Renal pelvis (tissue), 4 donors: ENCODE measurements around the gene RHCG. TPM values are rescaled to one million over a fixed set of nuclear protein-coding genes. Genes with fewer than 3 reads are reported as not detected.
A peak's percentile ranks its signal among the peaks of the same experiment; 100 is the strongest.

Source experiments
- DNase-seq: peaks from one replicate; pipeline ENCODE4 v3.0.0-alpha.2; 2013
- polyA plus RNA-seq, 3 donors: library from polyadenylated mRNA; unstranded; fragments of 120-200 nt; gene quantifications; one replicate each; pipeline ENCODE4 v1.2.1, GENCODE V29; 2013; ENCODE audit not compliant: insufficient read length in 3 of 3

Gene RHCG
- polyA plus RNA-seq, 3 donors = 1.9 to 2.5 (median 2.0) TPM

DNA sequence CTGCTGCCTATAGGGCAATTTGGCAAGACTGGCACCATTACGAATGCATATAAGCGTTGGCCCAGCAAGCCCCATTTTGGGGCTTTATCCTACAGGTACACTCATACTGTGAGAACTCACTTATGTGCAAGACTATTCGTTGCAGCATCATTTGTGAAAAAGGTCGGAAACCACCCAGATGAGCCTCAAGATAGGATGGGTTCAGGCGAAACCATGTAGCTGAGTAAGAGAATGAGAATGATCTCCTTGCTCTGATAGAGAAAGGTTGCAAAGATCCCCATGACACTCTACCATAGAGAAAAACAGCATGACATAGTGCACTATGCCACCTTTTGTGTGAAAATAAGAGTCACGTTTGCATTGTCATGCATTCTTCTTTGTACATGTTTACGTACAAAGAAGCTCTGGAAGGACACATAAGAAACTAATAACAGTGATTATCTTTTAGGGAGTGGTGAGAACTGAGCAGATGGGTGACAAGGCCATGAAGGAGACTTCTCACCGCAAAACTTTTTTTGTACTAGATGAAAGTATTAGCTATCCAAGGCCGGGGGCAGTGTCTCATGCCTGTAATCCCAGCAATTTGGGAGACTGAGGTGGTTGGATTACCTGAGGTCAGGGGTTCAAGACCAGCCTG is 50.0 kb downstream of the RHCG start:
- DNase-seq = no peak

DNA sequence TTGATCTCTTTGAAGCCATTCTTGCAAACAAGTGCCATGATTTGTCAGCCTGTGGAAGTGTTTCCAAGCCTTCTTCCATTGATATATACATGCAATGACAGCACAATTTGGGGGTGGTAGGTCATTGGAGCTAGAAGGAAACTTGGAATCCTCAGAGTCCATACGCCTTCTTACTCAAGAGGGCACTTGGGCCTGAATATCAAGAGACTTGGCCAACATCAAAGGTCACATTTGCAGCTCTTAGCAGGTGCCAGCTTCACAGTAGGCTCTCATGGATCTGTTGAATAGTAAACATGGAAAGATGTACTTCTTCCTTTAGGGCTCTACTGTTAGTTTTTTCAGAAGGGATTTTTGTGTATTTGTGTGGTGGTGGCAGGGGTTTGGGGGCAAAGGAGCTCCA is 50.9 kb downstream of the RHCG start:
- DNase-seq = no peak

DNA sequence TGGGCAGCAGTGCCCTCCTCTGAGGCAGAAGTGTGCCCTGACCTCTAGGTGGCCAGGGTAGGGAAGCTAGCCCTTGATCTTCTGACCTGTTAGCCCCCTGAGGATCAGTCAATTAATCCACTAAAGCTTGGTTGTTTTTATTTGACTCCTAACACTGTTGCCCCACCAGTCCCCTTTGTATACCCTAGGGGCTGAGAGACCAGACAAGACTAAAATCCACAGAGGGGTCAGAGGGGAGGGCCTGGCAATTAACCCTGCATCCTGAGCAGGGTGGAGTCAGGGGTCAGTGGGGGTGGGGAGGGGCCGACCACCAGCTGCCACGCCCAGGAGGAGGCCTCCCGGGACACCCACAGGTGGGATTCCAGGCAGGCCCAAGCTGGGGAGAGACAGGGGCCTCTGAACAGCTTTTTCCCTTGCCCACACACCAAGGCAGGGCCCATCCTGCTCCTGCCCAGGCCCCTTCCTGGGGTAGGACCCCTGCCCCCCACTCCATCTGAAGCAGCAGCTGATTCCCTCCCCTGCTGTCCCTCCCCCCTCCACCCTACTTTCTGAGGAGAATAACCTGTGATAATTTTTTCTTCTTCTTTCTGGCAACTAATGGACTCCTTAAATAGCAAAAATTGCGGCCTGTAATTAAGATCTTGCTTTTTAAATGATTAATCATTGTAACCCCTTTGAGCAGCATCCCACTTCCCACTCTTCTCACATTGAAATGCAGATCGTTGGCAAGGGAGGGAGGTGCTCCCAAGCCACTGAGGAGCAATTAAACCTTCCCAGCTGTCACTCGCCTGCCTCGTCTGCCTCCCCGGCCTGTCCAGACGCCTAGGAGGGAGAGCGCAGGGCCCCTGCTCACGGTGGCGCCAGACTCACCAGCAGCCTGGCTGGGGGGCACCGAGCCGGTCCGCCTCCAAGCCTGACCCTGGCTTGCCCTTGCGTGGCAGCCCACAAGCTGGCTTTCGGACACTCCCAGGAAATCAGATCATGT is 51.9 kb downstream of the RHCG start:
- DNase-seq = no peak

DNA sequence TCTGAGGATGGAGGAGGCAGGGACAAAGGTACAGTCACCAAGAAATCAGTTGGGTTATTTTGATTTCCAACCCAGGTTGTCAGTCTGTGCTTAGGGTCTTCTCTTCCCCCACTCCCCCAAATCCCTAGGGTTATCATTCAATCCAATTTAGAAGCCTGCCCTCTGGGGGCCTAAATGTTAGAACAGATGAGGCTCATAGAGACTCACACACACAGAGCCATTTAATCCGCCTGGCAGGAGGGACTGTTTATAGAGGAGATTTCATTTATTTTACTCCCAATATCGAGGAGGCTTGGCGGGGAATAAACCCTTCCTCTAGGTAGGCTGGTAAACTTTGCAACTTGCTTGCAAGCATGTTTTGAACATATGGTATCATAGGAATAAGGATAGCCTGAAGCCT is 52.8 kb downstream of the RHCG start:
- no peak for DNase-seq

DNA sequence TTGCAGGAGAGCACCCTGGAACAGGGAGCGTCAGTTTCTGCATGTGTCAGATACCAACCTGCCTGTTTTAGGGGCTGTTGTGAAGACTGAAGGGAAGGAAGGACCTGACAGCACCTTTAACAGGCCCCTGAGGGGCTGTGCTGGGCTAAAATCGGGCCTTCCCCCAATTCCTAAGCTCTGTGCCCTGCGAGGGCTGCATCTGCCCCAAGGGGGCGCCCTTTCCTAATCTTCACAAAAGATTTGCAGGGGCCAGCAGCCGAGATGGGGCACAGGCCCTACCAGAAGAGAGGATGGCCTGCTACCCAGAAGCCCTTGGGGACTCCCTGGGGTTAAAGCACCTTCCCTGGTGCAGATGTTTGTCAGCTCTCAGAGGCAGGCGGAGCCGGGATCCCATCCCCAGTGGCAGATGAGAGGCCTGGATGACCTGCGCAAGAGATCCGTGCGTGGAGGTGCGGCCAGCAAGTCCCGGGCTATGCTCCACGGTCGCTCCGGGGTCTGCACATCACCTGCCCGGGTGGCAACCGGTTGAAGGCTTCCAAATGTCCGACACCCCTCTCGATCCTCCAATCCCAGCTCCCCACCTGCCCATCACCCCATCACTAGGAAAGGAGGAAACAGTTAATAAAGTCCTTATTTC is 53.6 kb downstream of the RHCG start:
- DNase-seq = no peak

DNA sequence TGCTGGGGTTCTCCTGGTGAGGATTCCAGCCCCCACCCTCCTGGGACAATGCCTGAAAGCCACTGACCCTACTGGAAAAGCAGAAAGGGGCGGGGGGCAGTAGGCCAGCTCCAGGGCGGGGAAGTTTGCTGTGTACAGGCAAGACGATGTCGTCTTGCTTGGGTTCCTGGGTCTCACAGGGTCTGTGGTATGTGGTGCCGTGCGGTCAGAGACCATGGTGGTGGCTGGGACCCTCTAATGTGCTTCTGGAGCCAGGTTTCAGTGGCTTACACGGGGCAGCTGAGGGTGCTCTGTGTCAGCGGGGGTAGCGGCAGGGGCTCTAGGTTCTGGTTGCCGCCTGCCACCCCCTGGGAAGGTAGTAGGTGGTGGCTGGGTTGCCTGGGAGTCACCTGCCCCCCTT is 54.2 kb downstream of the RHCG start:
- DNase-seq = no peak

DNA sequence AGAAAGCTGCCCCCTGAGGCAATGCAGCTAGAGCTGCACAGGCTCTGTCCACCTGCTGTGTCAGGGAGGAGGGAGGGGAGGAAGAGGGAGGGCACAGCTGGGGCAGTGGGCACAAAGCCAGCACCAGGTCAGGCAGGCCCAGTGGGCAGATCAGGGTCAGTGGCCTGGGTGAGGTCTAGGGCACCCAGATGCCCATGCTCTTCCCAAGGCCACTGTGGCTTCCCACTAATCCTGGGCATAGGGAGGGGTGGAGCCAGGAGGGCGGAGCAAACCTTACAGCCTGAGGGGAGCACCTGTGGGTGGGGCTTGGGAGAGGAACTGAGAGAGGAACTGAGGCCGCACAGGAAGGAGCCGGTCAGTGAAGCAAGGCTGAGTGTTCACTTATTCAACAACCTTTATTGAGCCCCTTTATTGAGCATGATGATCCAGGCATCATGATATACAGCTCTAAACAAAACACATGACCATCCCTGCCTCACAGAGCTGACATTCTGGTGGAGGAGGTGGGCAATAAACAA is 55.0 kb downstream of the RHCG start:
- no peak for DNase-seq

DNA sequence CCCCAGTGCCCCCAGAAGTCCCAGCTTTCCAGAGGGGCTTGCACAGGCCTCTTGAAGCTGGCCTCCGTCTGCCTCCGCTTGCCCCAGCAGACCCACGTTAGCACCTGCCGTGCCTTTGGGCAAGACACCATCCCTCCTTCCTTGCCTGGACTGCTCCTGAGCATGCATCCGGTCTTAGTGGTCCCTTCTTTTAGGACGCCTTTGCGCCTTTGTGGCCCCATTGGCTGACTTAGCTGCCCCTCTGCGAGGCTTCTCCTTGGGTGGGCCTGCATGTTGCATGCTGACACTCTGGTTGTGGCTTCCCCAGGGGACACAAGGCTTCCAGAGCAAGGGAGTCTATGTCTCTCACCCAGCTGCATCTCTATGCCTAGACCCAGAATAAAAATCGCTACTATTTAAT is 56.6 kb downstream of the RHCG start:
- DNase-seq = no peak

DNA sequence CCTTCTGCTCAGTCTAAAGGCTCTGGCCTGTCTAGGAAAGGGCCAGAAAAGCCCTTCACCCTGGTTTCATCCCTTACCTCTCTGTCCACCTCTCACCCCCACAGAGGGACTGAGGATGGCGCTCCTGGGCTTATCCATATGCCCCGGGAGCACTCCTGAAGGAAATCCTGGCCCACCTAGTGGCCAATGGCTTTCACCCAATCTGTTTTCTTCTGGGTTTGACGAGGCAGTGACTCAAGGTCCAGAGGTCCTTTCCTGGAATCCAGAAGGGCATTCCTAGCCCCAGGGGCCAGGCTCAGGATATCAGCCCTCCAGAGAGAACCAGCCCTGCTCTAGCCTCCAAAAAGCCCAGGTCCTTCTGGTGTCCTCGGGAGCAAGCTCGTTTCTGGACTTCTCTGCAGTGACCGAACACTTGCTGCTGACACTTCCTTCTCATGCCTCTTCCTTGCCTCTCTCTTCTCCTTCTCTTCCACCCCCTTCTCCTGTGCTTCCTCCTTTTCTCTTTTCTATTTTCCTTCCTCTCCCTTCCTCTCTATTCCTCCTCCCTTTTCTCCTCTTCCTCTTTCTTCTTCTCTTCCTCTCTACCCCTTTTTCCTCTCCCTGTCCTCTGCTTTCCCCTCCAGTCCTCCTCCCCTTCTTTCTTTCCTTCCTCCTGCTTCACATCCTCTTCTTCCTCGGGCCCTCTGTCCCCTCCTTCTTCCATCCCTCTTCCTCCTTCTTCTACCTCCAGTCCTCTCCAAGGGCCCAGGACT is 59.6 kb downstream of the RHCG start:
- no peak for DNase-seq

DNA sequence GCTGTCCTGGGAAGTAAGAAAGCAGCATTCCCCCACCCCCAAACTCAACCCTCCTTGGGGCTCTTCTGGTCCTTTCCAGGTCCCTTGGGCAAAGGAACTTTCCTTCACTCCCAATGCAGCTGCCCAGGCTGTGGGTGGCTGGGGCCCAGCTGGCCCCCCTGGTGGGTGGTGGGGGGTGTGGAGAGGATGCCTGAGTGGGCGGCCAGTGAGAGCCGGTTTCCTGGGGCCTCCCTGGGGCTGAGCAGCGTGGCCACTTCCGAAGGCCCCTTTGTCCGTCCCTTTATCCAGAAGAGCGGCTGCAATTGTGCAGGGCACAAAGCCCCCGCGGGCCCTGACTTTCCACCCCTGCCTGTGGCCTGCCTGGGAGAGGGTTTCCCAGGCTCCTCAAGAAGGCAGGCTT is 61.0 kb downstream of the RHCG start:
- DNase-seq = no peak

DNA sequence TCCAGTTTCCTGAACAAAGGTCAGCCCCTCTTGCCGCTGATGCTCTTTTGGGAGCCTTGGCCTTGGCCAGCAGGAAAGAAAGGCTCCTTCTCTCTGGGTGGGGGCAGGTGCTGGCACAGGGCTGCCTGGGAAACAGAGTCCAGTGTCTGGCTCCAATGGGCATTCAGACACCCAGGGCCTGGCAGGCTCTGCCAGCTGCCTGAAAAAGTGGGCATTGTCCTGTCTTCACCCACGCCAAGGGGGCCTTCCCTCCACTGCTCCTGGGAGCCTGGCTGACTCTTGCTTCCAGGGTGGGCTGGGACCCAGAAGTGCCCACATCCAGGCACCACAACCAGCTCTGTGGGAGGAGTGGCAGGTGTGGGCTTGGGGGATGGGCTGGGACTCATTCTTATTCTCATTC is 62.7 kb downstream of the RHCG start:
- no peak for DNase-seq

DNA sequence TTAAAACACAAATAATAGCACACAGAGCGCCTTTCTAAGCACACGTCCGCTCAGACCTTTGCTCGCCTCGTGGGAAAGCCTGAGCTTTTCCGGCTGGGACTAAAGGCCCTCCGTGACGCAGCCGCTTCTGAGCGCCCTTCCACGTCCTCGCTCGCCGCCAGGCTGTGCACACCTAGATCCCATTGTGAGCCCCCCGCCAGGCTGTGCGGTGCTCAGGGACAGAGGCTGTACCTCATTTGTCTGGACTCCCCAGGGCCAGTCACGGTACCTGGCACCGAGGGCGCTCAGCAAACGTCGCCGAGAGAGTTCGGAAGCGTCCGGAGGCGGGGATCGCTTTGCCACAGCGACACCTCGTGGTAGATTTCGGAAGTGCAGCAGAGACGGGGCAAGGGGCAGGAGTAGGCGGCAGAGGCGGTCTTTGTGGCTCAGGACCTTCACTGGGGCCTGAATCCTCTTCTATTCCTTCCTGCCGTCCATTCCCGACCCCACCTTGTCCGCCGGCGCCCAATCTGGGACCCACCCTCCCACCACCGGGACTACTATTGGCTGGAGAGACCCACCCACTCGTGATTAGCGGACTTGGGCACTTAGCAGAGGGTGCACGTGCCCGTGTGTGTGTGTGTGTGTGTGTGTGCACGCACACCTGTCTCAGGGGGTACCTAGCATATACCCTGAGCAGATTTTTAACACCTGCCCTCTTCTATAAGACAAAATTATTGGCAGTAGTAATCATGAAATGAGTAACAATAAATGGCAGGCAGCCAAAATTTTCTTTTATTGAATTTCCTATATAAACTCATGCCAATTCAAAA is 65.6 kb downstream of the RHCG start:
- peak; percentile 69 for DNase-seq

DNA sequence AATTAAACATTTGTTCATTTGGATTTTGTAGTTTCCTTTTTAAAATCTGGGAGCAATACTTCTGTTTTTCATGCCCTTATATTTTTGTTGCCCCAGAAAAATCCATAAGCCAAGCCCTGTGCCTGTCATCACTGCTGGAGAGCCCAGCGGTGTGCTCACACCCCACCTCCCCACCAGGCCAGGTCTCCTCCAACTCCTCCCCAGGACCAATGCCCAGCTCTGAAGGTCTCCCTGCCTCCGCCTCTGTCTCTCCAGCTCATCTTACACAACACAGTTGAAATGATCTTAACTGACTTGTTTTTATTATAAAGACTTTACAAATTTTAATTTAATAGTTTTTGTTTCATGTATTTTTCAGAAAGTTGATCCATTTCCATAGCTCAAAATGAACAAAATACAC is 66.4 kb downstream of the RHCG start:
- no peak for DNase-seq

DNA sequence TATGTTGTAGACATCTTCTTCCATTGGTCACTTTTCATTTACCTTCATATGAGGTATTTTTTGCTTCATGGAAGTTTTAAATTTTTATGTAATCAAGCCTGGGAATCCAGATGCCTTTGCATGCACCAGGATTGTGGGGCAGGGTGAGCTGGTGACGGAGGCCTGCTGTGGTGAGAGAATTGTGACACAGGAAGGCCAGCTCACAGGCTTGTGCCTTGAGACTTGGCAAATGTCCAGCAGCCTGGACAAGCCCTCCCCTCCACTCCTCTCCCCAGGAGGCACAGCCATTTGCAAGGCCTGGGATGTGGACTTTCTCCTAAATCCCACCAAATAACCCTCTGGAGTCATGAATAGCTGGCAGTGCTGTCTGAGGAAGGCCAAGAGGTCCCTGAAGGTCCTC is 67.4 kb downstream of the RHCG start:
- DNase-seq = no peak

DNA sequence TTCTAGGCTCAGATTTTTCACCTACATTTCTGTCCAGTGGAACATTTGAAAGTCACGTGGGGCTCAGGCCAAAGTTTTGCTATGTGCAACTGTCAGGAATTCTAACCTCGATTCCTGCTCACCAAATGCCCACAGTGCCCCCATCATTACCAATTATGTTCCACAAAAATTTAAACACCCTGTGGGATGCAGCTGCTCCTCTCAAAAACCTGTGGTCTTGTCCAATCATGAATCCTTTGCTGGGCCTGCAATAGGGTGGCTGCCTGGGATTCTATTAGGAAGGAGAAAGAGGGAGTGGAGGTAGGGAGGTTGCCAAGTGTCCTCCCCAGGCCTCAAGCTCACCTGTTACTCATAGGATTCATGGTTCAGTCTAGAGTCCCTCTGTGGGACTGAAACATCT is 68.1 kb downstream of the RHCG start:
- DNase-seq = no peak

DNA sequence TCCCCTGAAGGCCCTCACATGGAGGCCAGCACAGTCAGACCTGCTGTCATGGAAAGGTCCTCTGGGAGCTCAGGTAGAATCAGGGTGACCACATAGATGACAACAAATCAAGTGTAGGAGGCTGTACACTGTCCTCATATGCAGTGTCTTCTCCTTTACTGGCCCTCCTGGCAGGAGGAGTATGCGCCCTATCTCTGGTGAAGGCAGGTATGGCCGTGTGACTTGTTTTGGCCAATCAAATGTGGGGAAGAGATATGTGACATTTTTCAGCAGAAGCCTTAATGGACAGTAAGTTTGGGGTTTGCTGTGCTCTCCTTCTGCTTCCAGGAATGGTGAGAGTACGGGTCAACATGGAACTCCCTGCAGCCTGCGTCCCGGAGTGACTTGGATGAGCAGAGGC is 69.9 kb downstream of the RHCG start:
- no peak for DNase-seq

DNA sequence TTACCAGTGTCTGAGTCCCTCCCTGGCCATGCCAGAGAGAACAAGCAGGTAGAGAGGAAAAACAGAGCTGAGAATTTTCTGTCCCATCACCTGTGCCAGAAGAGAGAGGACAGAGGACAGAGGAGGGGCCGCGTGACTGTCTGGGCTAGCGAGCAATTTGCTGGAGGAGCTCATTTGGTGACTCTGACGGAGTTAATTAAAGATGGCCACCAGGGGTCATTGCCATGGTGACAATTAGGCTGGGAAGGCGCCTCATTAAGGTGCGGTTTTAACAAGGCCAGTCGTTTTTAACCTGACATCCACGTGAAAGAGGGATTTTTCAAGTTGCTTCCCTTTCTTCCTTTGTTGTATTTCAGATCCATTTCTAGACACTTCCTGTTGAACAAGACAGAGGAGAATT is 72.4 kb downstream of the RHCG start:
- DNase-seq = no peak
